OCI-LY7 (cell line): ENCODE data around the gene PHLDB1. TPM values are rescaled to one million over a fixed set of nuclear protein-coding genes. Genes with fewer than 3 reads are reported as not detected.
A peak's percentile ranks its signal among the peaks of the same experiment; 100 is the strongest.

Experiments
- BruUV-seq: library from RNA; stranded (reverse); fragments of 400-500 nt; replicated peaks from 2 replicates; lab custom pipeline; 2021; lab: Mats Ljungman, UMichigan
- CTCF ChIA-PET: fragments of 300-600 bp; sonication (Branson Sonifier 250); formaldehyde crosslinking; loops from one replicate; lab custom pipeline; 2022; ENCODE audit warnings: antibody characterized with exemption; ENCODE audit not compliant: unreplicated experiment; lab: Charles Lee
- POLR2A ChIA-PET: fragments of 300-600 bp; sonication (Branson Sonifier 250); formaldehyde crosslinking; loops from one replicate; lab custom pipeline; 2022; ENCODE audit warnings: antibody characterized with exemption; lab: Charles Lee
- DNase-seq: peaks from one replicate; pipeline ENCODE4 v3.0.0-alpha.2; 2015; ENCODE audit warnings: low spot score
- H2AFZ ChIP-seq: fragments of 200-600 bp; sonication (generic), shearing (Covaris generic); 2 replicates; pipeline ENCODE4 v1.6.1; 2014; ENCODE audit warnings: mild to moderate bottlenecking, antibody characterized with exemption, low read length, moderate library complexity
- H3K27ac ChIP-seq: fragments of 200-600 bp; sonication (generic); 2 replicates; pipeline ENCODE4 v1.5.1; 2014; ENCODE audit warnings: mixed run types, low read depth, mild to moderate bottlenecking, moderate library complexity, low read length, inconsistent platforms; ENCODE audit not compliant: poor library complexity, severe bottlenecking
- H3K36me3 ChIP-seq: fragments of 200-600 bp; sonication (generic); 2 replicates; pipeline ENCODE4 v1.6.1; 2014; ENCODE audit warnings: mild to moderate bottlenecking, antibody characterized with exemption, low read length, moderate library complexity, mixed read lengths; ENCODE audit not compliant: insufficient read depth
- H3K4me1 ChIP-seq: fragments of 200-600 bp; sonication (generic); 2 replicates; pipeline ENCODE4 v1.5.1; 2014; ENCODE audit warnings: mild to moderate bottlenecking, low read length; ENCODE audit not compliant: insufficient read depth, poor library complexity, severe bottlenecking
- H3K4me2 ChIP-seq: fragments of 200-600 bp; sonication (generic); 2 replicates; pipeline ENCODE4 v1.6.1; 2014; ENCODE audit warnings: mild to moderate bottlenecking, low read length
- H3K4me3 ChIP-seq: fragments of 200-600 bp; sonication (generic); 2 replicates; pipeline ENCODE4 v1.5.1; 2014; ENCODE audit warnings: mild to moderate bottlenecking, low read depth, low read length; ENCODE audit not compliant: poor library complexity, severe bottlenecking
- H3K79me2 ChIP-seq: fragments of 200-600 bp; sonication (generic); 2 replicates; pipeline ENCODE4 v1.6.1; 2016; ENCODE audit warnings: low read depth, mild to moderate bottlenecking, low read length, moderate library complexity, mixed read lengths; ENCODE audit not compliant: insufficient read depth
- H3K9me2 ChIP-seq: fragments of 200-600 bp; sonication (generic); 2 replicates; pipeline ENCODE4 v1.6.1; 2016; ENCODE audit warnings: mild to moderate bottlenecking, low read length, mixed read lengths; ENCODE audit not compliant: insufficient read depth
- H3K9me3 ChIP-seq: fragments of 200-600 bp; sonication (generic); 2 replicates; pipeline ENCODE4 v1.6.1; 2014; ENCODE audit warnings: mild to moderate bottlenecking, mixed run types, low read length, mixed read lengths
- H4K20me1 ChIP-seq: fragments of 200-600 bp; sonication (generic); 2 replicates; pipeline ENCODE4 v1.6.1; 2014; ENCODE audit warnings: mild to moderate bottlenecking, antibody characterized with exemption, low read length, moderate library complexity, mixed read lengths; ENCODE audit not compliant: insufficient read depth
- EZH2phosphoT487 ChIP-seq: fragments of 200-600 bp; sonication (generic); IDR thresholded peaks from 2 replicates; pipeline ENCODE4 v1.6.1; 2018; ENCODE audit warnings: low read depth, borderline replicate concordance, mild to moderate bottlenecking, mixed run types, antibody characterized with exemption, low read length, moderate library complexity, mixed read lengths
- intact Hi-C: fragments of 100-400 bp; cut with micrococcal nuclease; formaldehyde crosslinking; loops from one replicate; pipeline ENCODE4 v1.10.0; 2022; ENCODE audit not compliant: unreplicated experiment
- total RNA-seq, 2 experiments: library from RNA; depleted of rRNA in 1 of 2; stranded (reverse); fragments of >200 nt in 1 of 2; shearing (Covaris generic) in 1 of 2; gene quantifications; 2 replicates each; pipeline ENCODE4 v1.2.3, GENCODE V29; 2014 to 2022
- TF ChIP-seq, protein P1 (sequence below): fragments of 200-600 bp; sonication (generic); conservative IDR thresholded peaks from 2 replicates; pipeline ENCODE4 v1.5.1; 2014; ENCODE audit warnings: mild to moderate bottlenecking, antibody characterized with exemption, low read length, moderate library complexity, mixed read lengths

Gene PHLDB1
- total RNA-seq, 2 experiments from 2014 or later = 0.19 TPM; not detected in 1

DNA sequence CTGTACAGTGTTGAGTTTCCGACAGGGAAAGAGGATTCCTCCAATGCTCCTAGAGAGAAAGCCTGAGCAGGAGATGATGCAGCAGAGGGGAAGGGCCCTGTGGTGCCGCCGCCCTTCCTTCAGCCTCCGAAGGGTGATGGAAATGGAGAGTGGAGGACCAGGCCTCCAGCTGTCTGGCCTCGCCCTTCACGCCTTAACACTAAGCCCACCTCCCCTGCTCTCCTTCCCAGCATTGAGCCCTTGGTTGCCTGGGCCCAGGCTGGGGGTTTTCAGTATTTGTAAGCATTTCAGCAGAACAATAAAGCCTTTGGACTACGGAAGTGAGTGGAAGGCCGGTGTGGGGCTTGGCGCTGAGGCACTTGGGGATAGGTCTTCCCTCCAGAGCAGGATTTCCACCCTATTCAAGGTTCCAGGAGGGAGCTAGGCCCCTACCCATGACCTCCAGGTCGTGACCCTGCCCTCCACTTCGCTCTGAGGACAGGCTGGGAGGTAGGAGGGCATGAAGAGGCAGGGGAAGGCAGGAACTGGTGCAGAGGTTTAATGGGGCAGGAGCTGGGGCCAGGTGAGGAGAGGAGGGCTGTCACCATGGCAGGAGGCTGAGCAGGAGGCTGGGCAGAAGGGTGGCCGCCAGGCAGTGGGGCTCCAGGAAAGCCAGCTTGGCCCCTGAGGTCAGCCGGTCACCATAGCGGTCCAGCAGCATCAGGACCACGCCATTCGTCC, 50.5 kb downstream of the PHLDB1 start:
- POLR2A ChIA-PET = no interaction called here
- H3K9me2 ChIP-seq = no peaks in the 10 kb centered on the region
- H4K20me1 ChIP-seq = no peaks in the 10 kb centered on the region
- H3K9me3 ChIP-seq = no peaks in the 10 kb centered on the region
- no peak for DNase-seq
- CTCF ChIA-PET = interaction anchor here (0.7 kb wide), 1 partner anchor 21 kb away, joined by 3 read pairs; no protein-coding TSS in a partner anchor
- no peak for TF ChIP-seq EZH2phosphoT487
- TF ChIP-seq, protein P1, sequence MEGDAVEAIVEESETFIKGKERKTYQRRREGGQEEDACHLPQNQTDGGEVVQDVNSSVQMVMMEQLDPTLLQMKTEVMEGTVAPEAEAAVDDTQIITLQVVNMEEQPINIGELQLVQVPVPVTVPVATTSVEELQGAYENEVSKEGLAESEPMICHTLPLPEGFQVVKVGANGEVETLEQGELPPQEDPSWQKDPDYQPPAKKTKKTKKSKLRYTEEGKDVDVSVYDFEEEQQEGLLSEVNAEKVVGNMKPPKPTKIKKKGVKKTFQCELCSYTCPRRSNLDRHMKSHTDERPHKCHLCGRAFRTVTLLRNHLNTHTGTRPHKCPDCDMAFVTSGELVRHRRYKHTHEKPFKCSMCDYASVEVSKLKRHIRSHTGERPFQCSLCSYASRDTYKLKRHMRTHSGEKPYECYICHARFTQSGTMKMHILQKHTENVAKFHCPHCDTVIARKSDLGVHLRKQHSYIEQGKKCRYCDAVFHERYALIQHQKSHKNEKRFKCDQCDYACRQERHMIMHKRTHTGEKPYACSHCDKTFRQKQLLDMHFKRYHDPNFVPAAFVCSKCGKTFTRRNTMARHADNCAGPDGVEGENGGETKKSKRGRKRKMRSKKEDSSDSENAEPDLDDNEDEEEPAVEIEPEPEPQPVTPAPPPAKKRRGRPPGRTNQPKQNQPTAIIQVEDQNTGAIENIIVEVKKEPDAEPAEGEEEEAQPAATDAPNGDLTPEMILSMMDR = no peak
- H3K27ac ChIP-seq = no peak overlapping the region
- H2AFZ ChIP-seq = no peak overlapping the region
- BruUV-seq = no TSS peak
- no peaks in the 10 kb centered on the region for H3K4me1 ChIP-seq
- no peak overlapping the region for H3K4me2 ChIP-seq
- intact Hi-C loops = no loop called here
- H3K79me2 ChIP-seq = no peaks in the 10 kb centered on the region
- no peak overlapping the region for H3K4me3 ChIP-seq
- H3K36me3 ChIP-seq = no peaks in the 10 kb centered on the region

DNA sequence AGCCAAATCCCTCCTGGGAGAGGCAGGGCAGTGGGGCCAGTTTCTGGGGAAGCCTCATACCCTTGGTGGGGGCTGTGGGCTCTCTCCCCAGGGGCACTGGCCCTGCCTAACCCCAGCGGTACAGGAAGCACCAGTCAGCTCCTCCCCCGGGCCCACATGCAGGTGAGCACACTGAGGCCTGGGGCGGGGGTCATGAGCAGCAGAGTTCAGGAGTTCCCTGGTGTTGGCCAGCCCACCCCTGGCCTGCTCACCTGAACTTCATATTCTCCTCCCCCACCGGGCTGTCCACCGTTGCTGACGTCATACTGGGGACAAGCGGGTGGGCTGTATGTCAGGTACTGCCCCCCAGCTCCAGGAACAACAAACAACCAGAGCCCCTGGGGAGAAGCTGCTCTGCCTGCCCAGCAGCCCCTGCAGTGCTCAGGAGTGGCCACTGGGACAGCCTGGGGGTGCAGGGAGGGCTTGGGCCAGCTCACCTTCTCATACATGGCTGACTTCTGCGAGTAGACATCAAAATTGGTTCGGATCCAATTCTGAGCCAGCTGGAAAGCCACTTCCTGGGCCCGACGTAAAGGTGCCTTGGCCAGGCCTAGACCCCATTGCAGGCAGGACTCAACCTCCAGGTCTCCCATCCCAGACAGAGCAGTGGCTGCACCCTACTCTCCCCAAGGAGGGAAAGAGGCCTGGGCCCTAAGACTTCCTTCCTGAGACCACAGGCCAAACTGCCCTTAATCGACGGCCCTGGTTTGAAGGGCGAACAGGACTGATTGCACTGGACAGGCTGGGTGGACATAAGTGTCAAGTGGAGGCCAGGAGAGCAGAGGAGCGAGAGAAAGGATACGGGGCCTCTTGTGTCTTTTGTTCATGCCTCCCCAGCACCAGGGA, 51.3 kb downstream of the PHLDB1 start:
- Histone ChIP-seq H3K27ac (no peak overlapping the region), H3K4me2 (no peak overlapping the region), H3K79me2 (no peaks in the 10 kb centered on the region), H3K9me3 (no peaks in the 10 kb centered on the region), H3K36me3 (no peaks in the 10 kb centered on the region), H3K4me3 (no peak overlapping the region), H4K20me1 (no peaks in the 10 kb centered on the region), H2AFZ (0 out of 2 replicates have a peak overlapping the region, but pooled peaks have one; percentile 24), H3K9me2 (no peaks in the 10 kb centered on the region), H3K4me1 (no peaks in the 10 kb centered on the region)
- CTCF ChIA-PET = interaction anchor here (0.7 kb wide), 1 partner anchor 22 kb away, joined by 3 read pairs; no protein-coding TSS in a partner anchor
- no peak for DNase-seq
- POLR2A ChIA-PET = interaction anchor here (0.8 kb wide), 1 partner anchor 127 kb away, joined by 3 read pairs; no protein-coding TSS in a partner anchor
- intact Hi-C loops = loop anchor here (1.0 kb wide), 1 partner anchor 298 kb away; the partner anchor contains the start of gene UPK2
- BruUV-seq = no TSS peak
- no peak for TF ChIP-seq EZH2phosphoT487

- Histone ChIP-seq H3K9me2 (no peaks in the 10 kb centered on the region), H3K4me3 (no peak overlapping the region), H3K79me2 (no peaks in the 10 kb centered on the region), H3K36me3 (no peaks in the 10 kb centered on the region), H3K9me3 (no peaks in the 10 kb centered on the region), H3K27ac (no peak overlapping the region), H3K4me2 (no peak overlapping the region; the same call in 1 of the 2 replicates), H3K4me1 (no peaks in the 10 kb centered on the region), H4K20me1 (no peaks in the 10 kb centered on the region), H2AFZ (0 out of 2 replicates have a peak overlapping the region, but pooled peaks have one; percentile 24)
- intact Hi-C loops = loop anchor here (1.0 kb wide), 1 partner anchor 297 kb away; the partner anchor contains the start of gene UPK2
- ChIA-PET POLR2A (interaction anchor here (0.8 kb wide), 1 partner anchor 126 kb away, joined by 3 read pairs; no protein-coding TSS in a partner anchor), CTCF (no interaction called here)
- BruUV-seq = no TSS peak
- peak; percentile 89 for DNase-seq
- no peak for TF ChIP-seq EZH2phosphoT487
- TF ChIP-seq, protein P1 = peak; percentile 94
Measured at GRCh38 chr11:118659314-118659952, 52.0 kb downstream of the PHLDB1 start.
